K562 (cell line): ENCODE results near the gene NRTN. TPM values are rescaled to one million over a fixed set of nuclear protein-coding genes. Genes with fewer than 3 reads are reported as not detected.

Experiments
- CCAR2 ChIP-seq: fragments of 200-400 bp; formaldehyde crosslinking; IDR thresholded peaks from 2 replicates; pipeline ENCODE4 v1.6.1; 2017; ENCODE audit warnings: mild to moderate bottlenecking, low read depth, low read length
- CREBBP ChIP-seq: IDR thresholded peaks from one replicate; pipeline ENCODE4 v1.6.1; 2012; ENCODE audit warnings: low read depth, mild to moderate bottlenecking, control low read depth, inconsistent platforms, low read length
- E2F8 ChIP-seq: fragments of 450-650 bp; IDR thresholded peaks from 2 replicates; pipeline ENCODE4 v1.7.1; 2018; ENCODE audit warnings: mild to moderate bottlenecking, low read depth; ENCODE audit not compliant: partially characterized antibody
- KLF16 ChIP-seq: IDR thresholded peaks from 2 replicates; pipeline ENCODE4 v1.6.1; 2016; ENCODE audit warnings: antibody characterized with exemption
- MYC ChIP-seq, 2 experiments: fragments of 250-450 bp in 1 of 2; sonication (Bioruptor Pico) in 1 of 2; IDR thresholded peaks; 2 replicates each; pipeline versions ENCODE4 v1.5.1 to v1.6.1; 2012 to 2021; ENCODE audit warnings: low read depth in 2 of 2, borderline replicate concordance in 1 of 2, improper control_type of control experiment in 1 of 2, low read length in 1 of 2, mild to moderate bottlenecking in 1 of 2, moderate library complexity in 1 of 2
- PHF8 ChIP-seq: fragments of 200-600 bp; sonication (generic); IDR thresholded peaks from 2 replicates; pipeline ENCODE4 v1.6.1; 2012; ENCODE audit warnings: mixed run types, mild to moderate bottlenecking, inconsistent platforms, low read length, moderate library complexity, borderline replicate concordance
- SNIP1 ChIP-seq: fragments of 450-650 bp; IDR thresholded peaks from 2 replicates; pipeline ENCODE4 v1.7.1; 2017; ENCODE audit warnings: low read depth, mild to moderate bottlenecking
- ZBTB1 ChIP-seq: sonication (generic); formaldehyde crosslinking; IDR thresholded peaks from 2 replicates; pipeline ENCODE4 v1.8.1; 2023; ENCODE audit warnings: missing genetic modification reagents, low read depth, mild to moderate bottlenecking, borderline replicate concordance
- polyA plus RNA-seq, 8 experiments: library from polyadenylated mRNA; depleted of rRNA in 4 of 8; stranded (reverse) in 5 of 8; unstranded in 3 of 8; fragments of >200 nt; fragmentation: Nextera tagmentation in 2 of 8; fragmentation: Illumina TruSeq in 1 of 8; extraction: Ambion mirVana in 2 of 8; extraction: Trizol in 1 of 8; gene quantifications; 2 replicates each; pipeline versions ENCODE4 v1.2.1 to v1.2.3, GENCODE V29; 2011 to 2014; ENCODE audit warnings: inconsistent platforms in 1 of 8, missing spikeins in 1 of 8
- total RNA-seq, 7 experiments: library from RNA; depleted of rRNA in 6 of 7; stranded (reverse); fragments of >200 nt in 6 of 7; fragmentation: Illumina TruSeq in 2 of 7; extraction: Trizol in 2 of 7; gene quantifications; 2 replicates each; pipeline versions ENCODE4 v1.2.1 to v1.2.3, GENCODE V29; 2011 to 2021; ENCODE audit warnings: low replicate concordance in 1 of 7
- TF ChIP-seq, protein P1 (sequence below): sonication (generic); formaldehyde crosslinking; IDR thresholded peaks from 2 replicates; pipeline ENCODE4 v1.8.1; 2022; ENCODE audit warnings: missing genetic modification reagents

The NRTN gene
- total and polyA plus RNA-seq, 9 of the 15 experiments (the other 6 are each of a cell fraction or from before 2014, with no cell fraction given), result 0.62 to 8.1 (median 1.6) TPM; not detected in 2

- TF ChIP-seq, protein P1, sequence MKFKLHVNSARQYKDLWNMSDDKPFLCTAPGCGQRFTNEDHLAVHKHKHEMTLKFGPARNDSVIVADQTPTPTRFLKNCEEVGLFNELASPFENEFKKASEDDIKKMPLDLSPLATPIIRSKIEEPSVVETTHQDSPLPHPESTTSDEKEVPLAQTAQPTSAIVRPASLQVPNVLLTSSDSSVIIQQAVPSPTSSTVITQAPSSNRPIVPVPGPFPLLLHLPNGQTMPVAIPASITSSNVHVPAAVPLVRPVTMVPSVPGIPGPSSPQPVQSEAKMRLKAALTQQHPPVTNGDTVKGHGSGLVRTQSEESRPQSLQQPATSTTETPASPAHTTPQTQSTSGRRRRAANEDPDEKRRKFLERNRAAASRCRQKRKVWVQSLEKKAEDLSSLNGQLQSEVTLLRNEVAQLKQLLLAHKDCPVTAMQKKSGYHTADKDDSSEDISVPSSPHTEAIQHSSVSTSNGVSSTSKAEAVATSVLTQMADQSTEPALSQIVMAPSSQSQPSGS (CRISPR knock-in tag), result peak; percentile 67; the same call in 1 of the 2 replicates
- TF ChIP-seq E2F8 (no peak), KLF16 (no peak), CCAR2 (no peak), SNIP1 (no peak), MYC (IDR thresholded peaks at IDR 0.05; ENCODE audit: low read depth, low read length) (no peak), MYC (CRISPR knock-in tag; IDR thresholded peaks at IDR 0.05; ENCODE audit: borderline replicate concordance, low read depth) (peak; percentile 63; the same call in 1 of the 2 replicates), ZBTB1 (CRISPR knock-in tag) (no peak), CREBBP (no peak), PHF8 (no peak)
These were observed 1.5 kb upstream of the NRTN start (continued) for GRCh38 chr19:5803441-5803751.
